NCI-H69 (cell line): ENCODE data around the gene MZF1.
"Not testable (repeated sequence)": the region's sequence is repeated elsewhere in the genome, so short reads cannot be mapped to it uniquely, and the experiment has no call there.

Experiments
- DNase-seq: peaks from one replicate; lab custom pipeline; 2025; lab: John Stamatoyannopoulos, UW

MZF1 gene

DNA sequence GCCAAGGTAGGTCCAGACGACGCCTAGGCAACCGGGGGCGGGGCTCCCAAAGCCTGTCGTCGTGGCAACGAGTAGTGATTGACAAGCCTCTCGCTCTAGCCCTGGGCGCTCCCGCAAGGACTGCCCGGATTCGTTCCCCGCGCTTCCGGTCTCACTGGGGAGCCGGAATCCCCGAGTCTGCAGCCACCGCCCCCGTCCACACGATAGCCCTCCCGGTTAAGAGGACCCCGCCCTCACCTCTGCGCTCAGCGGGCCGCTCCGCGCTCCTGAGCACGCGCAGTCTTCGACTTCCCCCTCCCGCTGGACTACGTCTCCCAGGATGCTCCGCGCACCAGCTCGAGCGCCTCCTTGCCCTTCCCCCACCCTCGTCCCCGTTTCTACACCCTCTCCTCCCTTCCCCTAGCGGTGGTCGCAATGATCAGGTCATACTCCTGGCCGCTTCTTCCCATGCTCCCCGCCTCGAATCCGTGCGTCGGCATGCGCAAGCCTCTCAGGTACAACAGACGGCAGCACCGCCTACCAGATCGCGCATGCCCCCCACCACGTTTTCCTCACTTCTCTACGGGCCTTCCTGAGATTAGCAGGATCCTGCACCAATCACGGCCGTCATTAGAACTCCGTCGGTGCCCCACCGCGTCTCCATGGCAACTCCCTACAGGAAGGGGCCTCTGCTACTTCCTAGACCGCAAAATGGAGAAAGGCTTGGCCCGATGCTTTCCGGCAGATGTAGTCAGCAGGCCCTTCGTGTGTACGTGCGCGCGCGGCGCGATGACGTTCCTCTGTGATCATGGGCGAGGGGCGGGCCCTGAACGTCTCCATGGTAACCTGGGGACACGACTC is at the start of gene MZF1:
TSS of gene MZF1 (minus strand) at position 518 of the 840 bp plus-strand sequence. CDS start 1,946 bp downstream, outside the sequence.
- no peak for DNase-seq

DNA sequence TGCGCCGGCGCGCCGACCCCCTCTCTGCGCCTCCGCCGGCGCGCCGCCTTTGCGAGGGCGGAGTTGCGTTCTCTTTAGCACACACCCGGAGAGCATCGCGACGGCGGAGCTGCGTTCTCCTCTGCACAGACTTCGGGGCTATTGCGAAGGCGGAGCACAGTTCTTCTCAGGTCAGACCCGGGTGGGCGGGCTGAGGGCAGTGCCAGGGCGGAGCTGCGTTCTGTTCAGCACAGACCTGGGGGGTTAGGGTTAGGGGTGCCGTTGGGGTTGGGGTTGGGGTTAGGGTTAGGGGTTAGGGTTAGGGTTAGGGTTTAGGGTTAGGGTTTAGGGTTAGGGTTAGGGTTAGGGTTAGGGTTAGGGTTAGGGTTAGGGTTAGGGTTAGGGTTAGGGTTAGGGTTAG is 34.1 kb upstream of the MZF1 start:
- not testable (repeated sequence) for DNase-seq

DNA sequence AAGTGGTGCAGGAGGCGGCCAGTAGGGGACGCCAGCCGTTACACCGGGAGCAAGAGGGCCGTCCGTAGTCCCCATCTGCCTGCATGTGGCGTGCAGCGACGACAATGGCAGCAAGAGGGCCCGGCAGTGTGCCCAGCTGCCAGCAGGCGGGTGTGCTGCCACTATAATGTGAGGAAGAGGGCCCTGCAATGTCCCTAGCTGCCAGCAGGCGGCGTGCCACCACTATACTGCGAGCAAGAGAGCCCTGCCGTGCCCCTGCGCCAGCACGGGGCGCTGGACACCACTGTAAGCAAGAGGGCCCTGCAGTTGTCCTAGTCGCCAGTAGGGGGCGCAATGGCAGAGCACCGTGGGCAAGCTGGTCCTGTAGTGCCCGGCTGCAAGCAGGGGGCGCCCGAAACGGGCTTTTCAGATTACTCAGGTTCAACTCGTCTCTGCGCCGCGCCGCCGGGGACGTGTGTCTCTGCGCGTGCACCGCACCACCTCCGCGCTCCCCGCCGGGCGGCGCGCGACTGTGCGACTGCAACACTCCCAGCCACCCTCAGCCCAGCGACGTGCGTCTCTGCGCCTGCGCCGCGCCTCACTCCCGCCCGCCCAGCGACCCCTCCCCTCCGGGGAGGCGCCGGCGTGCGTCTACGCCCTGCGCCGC is 33.2 kb upstream of the MZF1 start:
- DNase-seq, result not testable (repeated sequence)

DNA sequence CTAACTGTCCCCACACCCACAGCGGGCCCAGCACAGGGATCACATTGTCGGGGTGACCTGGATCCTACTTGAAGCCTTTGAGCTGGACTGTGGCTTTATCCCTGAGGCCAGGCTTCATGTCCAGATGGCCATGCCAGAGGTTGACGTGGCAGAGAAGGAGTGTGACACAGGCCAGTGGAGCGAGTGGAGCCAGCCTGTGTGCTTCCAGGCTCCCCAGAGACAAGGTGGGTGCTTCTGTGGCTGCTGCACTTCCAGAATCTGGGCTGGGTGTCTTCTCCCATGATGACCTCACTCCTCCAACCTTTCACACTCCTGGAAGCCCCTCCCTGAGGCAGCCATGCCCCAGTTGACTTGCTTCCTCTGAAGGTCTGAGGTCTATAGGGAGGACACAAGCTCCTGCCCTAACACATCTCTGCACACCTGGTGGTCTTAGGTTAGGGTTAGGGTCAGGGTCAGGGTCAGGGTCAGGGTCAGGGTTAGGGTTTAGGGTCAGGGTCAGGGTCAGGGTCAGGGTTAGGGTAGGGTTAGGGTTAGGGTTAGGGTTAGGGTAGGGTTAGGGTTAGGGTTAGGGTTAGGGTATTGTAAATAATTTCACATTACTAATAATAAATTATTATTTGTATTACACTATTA is 13.1 kb upstream of the MZF1 start:
- DNase-seq, result no peak

DNA sequence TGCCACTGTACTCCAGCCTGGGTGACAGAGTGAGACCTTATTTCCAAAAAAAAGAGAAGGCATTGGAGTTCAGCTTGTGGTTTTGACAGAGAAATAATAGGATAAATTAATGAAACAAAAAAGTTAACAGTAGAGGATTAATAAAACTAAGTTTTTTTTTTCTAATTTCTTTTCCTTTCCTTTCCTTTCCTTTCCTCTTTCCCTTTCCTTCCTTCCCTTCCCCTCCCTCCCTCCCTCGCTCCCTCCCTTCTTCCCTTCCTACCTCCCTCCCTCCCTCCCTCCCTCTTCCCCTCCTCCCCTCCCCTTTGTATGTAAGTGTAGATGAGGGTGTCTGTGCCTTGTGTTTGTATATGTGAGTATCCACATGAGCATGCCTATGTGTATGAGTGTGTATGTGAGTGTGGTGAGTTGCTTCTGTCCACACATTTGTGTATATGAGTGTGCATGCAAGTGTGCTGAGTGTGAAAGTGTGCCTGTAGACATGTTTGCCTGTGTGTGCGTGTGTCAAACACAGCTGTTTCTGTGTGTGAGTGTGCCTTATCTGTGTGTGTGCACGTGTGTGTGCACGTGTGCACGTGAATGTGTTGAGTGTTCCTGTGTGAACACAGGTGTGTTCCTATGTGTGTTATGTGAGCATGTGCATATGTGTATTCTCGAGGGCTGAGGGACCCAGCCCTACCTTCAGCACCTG is 12.5 kb upstream of the MZF1 start:
- DNase-seq, result no peak

DNA sequence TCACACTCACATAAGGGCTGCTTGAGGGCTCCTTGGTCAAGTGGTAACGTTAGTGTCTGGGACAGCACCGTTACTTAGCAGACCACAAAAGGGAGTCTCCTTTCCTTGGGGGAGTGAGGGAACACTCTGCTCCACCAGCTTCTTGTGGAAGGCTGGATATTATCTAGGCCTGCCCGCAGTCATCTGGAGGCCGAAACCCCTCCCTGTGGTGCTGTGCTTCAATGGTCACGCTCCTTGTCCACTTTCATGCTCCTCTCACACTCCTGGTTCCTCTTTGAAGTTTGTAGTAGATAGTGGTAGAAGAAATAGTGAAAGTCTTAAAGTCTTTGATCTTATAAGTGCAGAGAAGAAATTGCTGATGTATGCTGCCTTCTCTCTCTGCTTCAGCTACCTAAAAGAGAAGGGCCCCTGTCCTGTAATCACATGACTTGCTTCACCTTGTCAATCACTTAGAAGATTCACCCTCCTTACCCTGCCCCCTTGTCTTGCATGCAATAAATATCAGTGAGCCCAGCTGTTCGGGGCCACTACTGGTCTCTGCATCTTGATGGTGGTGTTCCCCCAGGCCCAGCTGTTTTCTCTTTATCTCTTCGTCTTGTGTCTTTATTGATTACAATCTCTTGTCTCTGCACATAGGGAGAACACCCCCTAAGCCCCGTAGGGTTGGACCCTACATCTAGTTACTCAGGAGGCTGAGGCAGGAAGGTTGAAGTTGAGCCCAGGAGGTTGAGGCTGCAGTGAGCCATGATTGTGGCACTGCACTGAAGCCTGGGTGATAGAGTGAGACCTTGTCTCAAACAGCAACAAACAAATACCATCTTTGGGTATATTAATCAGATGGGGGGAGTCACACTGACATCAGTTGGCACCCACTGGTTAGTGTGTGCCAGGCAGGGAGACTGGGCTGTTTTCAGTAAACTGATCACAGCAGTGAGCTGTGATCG is 11.6 kb upstream of the MZF1 start:
- no peak for DNase-seq

DNA sequence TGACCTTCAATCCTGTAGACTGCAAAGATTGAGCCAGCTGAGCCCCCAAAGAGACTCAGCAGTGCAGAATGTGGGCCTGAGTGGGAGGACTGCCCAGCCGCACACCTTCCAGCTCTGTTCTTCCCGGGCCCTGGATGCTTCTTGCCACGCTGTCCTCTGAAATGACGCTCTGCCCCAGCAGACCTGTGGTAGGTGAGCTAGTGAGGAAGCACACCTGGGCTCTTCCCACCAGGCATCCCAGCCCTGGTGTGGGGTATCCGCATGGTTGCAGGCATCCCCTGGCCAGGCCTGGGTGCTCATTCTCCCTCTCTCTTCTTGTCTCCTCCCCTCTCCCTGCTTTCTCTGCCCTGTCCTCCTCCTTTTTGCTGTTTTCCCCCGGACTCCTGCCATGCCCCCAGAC is 9.8 kb upstream of the MZF1 start:
- DNase-seq, result no peak

DNA sequence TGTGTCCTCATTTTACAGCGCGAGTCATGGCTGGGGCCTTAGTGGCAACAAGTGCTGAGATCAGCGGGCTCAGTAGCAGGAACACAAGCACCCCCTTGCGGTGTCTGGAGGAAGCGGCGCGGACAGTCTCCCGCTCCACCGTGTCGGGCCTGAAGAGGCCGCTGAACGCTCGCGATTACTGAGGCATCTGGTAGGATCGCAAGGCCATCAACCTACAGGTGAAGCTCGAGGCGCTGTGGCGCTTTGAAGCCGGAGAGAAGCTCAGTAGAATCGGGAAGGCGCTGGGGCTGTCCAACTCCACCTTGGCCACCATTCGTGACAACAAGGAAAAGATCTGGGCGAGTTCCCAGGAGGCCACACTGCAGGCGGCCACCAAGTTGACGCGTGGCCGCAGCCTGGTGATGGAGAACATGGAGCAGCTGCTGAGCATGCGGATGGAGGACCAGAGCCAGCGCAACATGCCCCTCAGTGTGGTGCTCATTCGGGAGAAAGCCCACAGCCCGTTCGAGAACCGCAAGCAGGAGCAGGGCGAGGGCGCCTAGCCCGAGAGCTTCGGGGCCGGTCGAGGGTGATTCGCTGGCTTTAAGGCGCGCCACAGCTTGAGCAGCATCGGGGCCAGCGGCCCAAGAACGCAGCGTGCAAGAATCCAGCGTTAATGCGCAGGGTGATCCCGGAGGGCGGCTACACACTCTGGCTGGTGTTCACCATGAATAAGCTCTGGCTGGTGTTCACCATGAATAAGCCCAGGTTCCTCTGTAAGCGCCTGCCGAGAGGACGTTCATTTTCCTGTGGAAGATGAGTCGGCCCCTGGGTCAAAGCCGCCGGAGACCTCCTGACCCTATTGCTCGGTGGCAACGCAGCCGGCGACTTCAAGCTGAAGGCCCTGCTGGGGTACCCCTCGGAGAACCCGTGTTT is 8.3 kb upstream of the MZF1 start:
- no peak for DNase-seq

DNA sequence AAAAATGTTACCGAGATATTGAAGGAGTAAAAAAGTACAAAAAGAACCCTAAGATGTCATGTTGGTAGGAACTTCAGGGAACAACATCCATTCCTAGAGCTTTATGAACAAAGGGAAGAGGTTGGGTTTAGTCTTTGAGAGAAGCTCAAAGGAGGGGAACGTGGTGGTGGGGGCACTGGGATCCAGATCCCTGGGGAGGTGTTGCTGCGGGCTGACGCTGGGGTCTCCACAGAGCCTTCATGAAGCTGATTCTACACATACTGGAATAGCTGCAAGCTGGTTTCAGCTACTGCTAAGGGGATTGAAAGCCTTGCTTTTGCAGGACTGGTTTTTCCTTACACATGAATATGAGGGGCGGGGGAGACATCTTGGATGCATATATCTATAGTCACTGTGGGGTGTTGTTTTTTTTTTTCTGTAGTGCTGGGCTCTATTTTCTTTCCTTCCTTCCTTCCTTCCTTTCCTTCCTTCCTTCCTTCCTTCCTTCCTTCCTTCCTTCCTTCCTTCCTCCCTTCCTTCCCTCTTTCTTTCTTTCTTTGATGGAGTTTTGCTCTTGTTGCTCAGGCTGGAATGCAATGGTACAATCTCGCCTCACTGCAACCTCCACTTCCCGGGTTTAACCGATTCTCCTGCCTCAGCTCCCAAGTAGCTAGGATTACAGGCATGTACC is 6.5 kb upstream of the MZF1 start:
- DNase-seq, result no peak

DNA sequence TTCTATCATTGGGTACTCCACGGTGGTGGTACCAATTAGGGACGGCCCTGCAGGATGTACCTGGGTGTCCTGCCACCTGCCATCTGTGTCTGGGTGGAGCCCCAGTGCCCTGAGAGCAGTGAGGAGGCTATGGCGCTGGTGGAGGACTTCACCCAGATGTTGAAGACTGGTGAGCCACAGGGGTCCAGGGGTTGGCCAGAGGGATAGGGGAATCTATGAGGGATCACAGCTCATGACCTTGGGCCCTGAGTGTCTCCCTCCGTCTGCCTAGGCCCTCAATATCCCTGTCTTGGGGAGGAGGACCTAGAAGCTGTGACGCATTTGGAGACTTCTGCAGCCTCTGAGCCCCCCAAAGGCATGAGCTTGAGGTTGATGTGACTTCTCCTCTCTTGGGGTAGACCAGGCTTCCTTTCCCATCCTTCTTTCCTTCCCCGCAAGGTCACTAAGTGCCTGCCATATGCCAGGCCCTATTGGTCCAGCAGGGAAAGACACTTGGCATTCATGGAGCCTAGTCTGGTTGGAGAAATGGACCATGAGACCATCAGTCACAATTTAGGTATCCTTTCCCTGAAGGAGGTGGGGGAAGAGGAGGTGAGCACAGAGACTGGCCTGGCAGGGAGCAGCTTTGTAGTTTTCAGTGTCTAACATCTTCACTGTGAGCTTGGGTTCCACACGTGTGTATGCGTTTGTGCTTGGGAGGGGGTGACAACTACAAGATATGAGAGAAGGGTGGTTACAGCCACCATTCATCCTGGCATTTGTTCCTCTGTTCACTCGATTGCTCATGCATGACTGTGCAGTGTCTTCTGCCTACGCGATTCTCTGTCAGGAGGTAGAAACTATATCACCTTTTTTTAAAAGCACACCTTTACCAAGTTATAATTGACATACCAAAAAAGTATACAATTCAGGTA is 5.1 kb upstream of the MZF1 start:
- no peak for DNase-seq

DNA sequence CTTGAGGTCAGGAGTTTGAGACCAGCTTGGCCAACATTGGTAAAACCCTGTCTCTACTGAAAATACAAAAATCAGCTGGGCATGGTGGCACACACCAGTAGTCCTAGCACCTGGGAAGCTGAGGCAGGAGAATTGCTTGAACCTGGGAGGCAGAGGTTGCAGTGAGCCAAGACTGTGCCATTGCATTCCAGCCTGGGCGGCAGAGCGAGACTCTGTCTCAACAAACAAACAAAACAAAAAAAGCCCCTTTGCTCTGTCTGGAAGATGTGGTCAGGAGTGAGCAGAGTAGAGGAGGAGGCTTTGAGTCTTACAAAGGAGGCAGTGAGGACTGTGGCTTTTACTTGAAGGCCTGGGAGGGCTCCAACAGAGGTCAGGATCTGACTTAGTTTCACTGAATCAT is 4.4 kb upstream of the MZF1 start:
- not testable (repeated sequence) for DNase-seq

DNA sequence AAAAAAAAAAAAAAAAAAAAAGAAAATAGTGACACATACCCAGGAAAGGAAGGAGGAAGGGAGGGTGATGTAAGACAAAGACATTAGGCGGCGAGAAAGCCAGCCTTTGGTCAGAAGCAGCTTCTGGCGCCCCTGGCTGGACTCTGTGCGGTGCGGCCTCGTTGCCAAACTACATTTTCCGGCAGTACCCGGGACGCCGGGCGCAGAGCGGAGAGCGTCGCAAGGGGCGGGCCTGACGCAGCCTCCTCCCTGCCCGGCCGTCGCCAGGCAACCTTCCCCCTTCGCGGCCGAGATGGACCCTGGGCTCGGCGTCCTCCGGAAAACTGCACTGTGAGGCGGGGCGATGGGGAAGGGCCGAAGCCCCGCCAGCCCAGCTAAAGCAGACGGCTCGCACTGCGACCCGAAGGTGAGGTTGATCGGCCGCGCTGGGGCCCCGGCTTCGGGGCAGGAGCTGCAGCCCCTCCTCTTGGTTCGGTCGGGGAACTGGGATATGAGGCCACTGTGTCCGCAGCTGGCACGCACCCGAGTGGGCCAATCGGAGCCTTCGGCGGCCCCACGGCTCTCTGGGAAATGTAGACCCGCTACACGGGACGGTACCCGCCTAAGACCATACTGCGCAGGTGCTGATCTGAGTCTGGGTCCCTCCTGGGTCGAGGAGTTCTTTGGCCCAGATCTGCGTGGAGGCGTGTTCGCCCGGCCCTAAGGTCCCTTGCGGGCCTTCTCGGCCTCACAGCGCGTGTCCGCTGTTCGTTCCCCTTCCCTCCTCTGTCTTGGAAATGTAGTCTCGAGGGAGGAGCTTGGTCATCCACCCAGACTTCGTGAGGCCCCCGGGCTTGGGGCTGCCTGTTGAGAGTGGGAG is 2.3 kb upstream of the MZF1 start:
- DNase-seq, result no peak

DNA sequence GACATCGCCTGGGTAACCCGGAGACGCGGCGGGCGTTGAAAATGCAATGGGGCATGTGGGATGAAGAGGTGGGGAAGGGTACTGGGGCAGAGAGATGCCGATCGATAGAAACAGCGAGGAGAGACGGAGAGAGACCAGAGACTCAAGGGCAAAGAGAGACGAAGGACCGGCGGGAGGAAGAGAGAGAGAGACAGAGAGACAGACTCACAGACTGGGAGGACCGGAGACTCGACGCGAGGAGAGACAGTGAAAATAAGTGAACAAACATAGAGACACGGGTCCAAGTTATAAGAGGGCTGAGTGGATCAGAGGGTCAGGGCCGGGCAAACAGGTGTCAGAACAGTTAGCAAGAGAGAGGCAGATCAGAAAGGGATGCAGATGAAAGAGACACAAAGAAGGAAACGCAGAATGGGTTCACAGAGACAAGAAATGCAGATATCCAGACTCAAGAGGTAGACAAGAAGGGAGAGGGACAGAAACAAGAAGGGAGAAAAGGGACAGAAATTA is 576 bp upstream of the MZF1 start:
- DNase-seq, result no peak

DNA sequence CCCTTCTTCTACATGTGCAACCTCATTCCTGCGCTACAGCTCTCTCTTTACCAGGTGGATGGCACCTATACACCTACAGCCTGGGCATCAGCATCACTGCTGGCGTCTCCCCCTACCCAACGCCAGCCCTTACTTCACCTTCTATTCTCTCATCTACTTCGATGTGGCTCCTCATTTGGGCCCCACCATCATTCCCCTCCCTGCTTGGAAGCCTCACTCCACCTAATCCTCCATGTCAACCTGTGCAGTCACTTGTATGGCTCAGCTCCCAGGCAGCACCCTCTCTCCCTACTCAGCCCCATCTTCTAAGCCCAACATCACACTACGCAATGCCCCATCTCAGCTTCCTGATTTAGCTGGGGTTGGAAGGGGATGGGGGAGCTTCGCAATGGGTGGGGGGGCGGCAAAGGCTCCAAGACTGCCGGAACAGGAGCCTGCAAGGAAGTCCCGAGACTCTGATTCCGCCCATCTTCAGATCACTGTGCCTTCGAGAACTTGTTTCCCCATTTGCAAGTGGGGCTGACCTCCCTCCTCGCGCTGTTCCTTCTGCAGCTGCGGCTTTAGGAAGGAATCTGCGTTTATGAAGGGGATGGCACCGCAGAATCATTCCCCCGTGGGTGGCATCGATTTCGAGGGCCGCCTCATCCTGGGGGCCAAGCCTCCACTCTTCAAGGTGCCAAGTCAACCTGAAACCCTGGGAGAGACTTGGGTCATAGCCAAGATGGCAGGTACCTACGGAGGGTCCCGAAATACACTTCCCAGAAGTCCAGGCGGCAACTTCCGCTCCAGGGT is 913 bp downstream of the MZF1 start:
- no peak for DNase-seq

DNA sequence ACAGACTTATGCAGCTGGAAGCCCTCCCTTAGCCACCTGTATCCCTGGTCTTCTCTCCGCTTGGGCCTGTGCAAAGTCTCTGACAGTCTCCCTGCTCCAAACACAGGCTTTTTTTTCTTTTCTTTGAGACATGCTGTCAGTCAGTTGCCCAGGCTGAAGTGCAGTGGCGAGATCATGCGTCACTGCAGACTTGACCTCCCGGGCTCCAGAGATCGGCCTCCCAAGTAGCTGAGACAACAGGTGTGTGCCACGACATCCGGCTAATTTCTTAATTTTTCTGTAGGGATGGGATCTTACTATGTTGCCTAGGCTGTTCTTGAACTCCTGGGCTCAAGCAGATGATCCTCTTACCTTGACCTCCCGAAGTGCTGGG is 1.6 kb downstream of the MZF1 start:
- DNase-seq, result no peak

DNA sequence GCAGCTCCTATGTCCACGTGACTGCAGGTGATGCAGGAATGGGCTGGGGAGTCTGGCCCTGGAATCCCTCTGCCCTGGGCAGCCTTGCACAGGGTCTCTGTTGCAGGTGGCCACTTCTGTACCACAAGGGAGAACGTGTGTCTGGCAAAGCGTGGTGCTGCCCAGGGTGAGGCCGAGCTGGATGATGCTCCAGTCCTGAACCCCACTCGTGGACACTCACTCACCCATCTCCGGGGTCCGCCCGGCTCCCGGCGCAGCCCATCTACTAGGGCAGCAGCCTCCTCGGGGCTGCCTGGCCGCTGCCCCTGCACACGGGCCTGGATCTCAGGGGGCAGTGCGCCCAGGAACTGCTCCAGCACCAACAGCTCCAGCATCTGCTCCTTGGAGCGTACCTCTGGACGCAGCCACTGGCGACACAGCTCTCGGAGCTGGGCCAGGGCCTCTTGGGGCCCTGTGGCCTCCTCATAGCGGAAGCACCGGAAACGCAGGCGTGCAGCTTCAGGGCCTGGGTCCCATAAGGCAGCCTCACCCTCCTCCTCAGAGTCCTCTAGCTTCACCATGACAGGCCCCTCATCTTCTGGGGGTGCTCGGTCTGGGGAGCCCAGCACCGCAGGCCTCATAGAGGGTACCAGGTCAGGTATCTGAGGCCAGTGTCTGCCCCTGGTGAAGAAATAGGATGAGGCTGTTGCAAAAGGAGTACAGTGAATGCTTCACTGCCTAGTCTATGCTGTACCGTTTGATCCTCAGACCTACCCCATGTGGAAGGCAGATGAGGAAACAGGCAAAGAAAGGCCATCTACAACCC is 2.2 kb downstream of the MZF1 start:
- DNase-seq, result no peak
